ENCODE data around the gene KCNE1.
"Not testable (repeated sequence)": the region's sequence is repeated elsewhere in the genome, so short reads cannot be mapped to it uniquely, and the experiment has no call there.

The KCNE1 gene

DNA sequence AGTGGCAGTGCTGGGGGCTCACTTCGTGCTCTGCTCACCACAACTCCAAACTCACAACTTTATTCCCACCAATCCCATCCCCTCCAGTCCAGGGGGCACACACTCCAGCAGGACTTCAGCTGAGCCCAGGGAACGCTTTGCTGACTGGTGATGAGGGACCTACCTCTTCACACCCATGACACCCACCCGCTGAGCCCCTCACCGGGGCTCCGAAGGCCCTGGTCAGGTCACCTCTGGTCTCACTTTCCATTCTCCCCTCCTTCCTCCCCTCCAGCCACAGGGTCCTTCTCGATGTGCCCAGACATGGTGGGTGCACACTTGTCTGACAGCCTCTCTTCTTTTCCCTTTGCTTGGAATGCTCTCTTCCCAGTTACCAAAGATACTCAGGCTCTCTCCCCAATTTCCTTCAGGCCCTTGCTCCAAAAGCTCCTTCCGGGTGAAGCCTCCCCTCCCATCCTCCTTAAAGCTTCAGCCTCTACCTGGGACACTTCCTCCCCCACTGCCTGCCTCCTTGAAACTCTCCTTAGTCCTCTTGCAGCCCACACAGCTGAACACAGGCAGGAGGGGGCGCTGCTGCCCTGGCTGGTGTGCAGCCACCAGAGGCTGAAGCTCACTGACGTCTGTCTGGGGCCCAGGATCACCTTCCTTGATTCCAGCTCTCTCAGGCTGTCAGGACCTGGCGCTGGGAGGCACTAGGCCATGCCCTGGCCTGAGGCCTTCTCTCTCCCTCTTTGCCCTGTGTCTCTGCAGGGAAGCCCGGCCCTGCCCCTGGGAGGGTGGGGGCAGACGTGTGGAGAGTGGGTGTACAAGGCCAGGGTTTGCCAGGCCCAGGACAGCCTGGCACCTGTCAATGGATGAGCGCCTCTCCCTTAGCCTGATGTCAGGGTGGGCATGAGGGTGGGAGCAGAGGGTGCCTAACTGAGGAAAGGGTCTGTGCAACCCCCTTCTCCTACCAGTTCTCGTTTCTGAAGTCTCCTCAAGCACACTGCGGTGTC, 1.6 kb downstream of the KCNE1 start:
- FAIRE-seq = no peak

DNA sequence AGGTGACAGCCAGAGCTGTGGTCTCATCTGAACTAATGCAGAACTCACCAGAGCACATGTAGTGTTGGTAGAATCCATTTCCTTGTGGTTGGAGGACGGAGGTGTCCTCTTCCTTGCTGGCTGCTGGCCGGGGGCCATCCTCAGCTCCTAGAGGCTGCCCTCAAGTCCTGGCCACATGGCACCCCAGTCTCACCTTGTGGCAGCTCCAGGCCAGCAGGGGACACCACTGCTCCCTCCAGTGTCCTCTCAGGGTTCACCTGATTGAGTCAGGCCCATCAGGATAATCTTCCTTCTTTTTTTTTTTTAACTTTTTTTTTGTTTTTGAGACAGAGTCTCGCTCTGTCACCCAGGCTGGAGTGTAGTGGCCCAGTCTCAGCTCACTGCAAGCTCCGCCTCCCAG, 2.9 kb downstream of the KCNE1 start:
- FAIRE-seq = no peak

DNA sequence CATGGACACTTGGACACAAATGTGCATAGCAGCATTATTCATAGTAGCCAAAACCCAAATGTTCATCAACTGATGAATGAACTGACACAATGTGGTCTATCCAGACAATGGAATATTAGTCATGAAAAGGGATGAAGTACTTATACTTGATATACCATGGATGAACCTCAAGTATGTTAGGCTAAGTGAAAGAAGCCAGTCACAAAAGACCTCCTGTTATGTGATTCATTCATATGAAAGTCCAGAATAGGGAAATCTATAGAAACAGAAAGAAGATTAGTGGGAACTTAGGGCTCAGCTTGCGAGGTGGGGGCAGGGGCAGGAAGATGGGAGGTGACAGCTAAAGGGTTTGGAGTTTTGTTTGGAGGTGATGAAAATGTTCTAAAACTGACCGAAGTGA, 7.4 kb downstream of the KCNE1 start:
- no peak for FAIRE-seq

DNA sequence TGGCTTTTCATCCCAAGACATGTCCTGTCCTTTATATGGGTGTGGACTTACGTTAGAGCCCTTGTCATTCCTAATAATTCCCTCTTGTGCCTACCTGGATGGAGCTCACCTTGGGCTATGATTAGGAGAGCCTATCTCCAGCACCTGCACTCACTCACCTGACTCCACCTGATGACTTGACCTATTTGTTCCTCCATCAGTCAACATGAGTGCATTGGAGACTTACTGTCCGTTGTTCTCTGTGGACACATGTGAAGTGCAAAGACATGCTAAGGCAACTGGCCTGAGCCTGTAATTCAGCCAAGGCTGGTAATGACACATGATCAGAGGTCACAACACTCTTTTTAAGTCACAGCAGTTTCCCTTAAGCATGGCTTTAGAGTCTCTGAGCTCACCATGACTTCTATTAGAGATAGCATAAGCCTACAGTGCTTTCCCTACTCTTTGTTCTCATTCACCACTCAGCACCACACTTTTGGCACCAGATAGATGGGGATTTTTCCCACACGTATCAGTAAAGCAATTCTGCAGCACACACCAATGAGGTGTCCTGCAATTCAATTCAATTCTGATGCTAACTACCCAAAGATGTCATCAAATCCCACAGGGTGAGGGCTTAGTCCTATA, 9.4 kb downstream of the KCNE1 start:
- no peak for FAIRE-seq

DNA sequence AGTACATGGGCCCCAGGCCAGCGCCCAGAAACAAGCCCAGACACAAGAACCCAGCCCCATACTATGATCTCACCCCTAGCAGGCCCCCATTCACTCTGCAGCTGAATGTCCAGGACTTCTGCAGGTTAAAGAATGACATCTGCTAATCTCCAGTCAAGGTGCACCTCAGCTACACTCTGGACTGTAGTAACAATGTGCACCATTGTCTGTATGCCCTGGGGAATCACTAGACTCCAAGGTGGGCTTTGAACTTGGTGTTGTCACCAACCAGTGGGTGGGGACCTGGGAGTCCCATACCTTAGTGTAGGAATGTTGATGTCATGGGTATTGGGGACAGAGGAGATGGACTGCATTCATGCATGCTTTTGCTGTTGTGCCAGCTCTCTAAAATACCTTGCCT, 10.3 kb downstream of the KCNE1 start:
- no peak for FAIRE-seq

DNA sequence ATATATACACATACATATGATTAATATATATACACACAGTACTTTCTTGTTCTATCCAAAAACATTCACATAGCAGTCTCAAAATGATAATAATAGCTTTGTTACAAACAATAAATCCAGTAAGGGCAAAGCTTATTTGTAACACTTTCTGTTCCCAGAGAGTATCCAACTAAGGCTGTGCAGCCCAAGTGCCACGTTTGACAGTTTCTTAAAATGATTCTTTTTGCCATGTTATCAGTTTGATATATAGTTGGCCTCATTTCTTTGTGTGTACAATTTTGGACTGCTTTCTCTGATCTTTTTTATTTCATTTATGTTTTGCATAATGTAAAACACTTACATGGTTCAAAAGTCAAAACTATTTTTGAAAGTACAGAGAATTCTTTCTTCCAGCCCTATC, 11.8 kb downstream of the KCNE1 start:
- no peak for FAIRE-seq

DNA sequence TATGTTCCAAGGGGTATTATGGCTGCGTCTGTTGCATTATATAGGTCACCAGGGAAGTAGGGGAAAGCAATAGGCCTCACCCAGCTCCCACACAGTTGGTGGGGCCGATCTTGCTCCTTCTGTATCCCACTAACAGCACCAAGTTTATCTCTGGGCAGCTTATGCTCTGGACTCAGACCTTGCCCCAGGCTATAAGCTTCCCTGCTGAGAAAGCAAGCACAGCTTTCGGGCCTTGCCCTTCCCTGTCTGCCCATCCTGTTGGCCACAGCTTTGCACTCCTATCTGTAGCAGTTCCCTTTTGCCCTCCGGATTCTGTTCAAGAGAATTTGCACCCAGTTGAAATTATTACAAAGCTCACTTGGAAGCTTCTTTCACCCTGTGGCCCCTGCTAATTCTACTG, 12.9 kb downstream of the KCNE1 start:
- FAIRE-seq = no peak

DNA sequence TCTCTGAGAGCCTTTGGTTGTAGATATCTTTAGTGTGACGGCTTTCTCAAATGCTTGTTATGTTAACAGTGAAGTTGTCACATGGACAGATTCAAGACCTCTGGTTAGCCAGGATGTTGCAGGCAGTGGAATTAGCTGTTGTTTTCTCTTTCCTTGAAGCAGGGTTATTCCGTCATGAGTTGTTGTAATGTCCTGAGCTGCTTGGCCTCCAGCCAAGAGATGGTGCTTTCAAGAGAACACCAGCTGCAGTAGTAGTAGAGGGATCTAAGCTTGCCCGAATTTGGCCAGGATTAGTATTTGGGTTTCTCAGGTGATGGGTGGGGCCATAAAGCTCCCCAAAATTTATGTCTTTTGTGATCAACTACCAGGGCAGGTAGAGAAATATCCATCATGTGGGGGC, 13.4 kb downstream of the KCNE1 start:
- FAIRE-seq = no peak

DNA sequence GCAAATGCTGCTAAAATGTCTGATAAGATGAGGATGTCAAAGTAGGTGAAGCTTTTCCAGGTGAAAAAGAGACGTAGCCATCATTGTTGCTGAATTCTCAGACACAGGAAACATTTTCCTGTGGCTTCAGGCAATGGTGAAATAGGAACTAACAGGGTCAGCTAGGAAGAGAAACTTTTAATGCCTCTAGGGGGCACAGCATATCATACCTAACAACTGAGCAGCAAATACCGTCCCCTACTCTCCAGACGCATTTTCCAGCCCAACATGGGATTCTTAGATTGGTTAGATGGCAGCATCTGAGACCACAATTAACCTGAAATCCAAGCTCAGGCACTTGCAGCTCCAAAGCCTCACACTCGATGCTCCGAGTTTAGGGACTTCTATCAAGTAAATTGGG, 28.2 kb downstream of the KCNE1 start:
- not testable (repeated sequence) for FAIRE-seq

DNA sequence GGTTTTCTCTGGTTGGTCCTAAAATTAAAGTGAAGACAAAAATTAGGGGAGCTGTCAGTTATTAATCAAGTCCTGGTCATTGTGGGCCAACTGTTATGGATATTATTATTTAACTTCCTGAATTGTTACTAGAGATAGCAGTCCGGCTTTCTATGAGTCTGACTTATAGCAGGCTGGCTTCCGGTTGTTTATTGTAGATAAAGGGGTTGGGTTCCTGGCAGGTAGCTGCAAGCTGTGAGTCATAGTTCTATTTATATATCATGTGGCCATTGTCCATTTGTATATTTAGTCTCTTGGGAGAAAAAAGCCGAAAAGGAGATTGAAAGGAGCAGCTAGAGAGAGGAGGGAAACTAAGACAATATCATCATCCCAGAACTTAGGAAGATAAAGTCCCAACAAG, 28.6 kb downstream of the KCNE1 start:
- FAIRE-seq = not testable (repeated sequence)

DNA sequence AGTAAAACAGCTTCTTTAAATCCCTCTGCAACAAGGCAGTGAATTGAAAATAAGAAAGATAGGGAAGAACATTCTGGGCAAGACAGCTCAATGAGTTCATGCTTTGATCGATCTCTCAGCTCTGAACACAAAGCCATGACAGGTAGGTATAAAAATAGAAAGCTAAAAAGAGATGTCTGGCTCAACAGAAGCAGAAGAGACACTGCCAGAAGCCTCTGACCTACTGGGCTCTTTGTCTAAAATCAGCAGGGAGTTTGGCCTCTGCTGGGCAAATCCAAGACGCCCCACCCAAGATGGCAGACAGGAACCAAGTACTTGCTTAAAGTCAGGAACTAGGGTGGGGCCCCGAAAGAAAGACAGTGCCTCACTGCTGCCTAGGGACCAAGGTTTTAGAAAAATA, 44.7 kb downstream of the KCNE1 start:
- not testable (repeated sequence) for FAIRE-seq

DNA sequence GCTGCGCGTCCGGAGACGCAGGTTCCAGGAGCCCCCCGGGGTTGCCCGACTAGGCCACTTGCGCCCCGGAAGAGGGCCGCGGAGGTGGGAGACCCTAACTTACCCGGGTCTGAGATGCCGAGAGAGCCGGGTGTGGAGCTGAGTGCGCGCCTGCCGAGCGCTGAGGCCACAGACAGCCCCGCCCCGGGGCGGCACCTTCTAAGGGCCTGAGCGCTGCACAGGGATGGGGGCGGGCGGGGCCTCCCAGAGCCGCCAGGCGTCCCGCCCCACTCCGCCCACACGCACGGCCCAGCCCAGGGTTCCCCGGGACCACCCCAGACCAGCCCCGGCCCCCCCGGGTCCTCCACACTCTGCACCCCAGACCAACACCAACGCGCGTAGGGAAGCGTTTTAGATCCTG, 52.6 kb downstream of the KCNE1 start:
- not testable (repeated sequence) for FAIRE-seq

DNA sequence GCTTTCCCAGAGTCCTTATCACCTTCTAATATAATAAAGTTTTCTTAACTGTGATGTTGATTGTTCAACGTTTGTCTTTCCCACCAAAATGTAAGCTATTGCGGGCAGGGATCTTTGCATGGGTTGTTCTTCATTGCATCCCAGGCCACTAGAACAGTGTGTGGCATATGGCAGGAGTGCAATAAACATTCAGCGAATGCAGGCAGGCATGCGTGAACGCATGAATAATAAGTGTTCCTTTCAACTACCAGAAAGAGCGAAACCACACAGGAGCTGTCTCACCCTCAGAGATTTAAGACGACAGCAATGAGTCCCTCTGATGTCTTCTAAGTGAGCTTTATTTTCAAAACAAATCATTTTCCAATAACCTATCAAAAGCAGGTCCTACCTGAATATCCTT, 53.7 kb downstream of the KCNE1 start:
- not testable (repeated sequence) for FAIRE-seq

DNA sequence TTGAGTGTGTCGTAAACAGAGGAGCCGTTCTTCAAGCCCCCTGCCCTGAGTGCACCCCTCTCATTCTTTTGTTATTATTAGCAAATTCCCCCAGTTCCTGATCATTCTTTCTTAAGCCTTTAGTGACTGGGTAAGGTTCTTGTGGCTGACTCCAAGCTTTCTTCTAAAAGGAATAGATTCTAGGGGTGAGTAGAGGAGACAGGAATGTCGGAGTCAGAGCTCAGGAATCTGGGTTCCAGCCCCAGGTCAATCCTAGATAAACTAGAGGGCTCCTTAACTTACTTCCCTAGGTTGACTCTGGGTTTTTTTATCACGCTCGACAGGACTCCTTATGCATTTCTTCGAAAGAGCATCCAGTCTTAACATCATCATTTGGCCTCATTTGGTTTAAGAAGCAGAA, 55.8 kb downstream of the KCNE1 start:
- FAIRE-seq = not testable (repeated sequence)

DNA sequence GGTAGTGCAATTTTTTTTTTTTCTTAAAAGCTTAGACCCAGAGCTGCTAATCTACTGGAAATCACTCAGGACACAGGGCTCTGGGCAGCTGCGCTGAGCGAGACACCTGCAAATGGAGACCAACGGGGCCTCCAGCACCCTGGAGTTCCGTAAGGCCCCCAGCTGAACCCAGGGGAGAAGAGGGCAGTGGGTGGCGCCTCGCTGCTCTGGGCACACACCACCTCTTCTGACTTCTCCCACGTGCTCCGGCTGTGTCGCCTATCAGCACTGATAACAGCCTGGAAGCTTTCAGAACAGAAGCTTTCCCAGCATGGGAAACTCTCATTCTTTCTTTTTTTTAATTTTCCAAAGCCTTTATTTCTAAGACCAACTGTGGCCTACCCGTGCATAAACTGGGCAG, 56.4 kb downstream of the KCNE1 start:
- FAIRE-seq = not testable (repeated sequence)

DNA sequence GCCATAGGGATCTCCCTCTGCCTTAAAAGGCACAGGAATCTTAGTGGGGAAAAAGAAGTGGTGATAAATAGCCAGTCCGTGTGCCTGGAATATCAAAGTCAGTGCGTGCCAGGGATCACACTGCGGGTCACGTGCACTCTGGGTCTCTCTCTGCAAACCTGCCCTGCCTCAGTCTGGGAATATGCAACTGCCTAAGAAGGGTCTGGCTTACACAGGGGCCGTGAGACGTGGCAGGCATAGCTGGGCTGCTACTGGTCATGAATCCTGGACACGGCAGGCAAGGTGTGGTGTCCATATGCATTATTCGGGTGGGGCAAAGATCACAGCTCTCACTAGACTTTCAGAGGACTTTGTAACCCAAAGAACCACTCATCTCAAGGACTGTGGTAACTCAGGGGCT, 65.0 kb downstream of the KCNE1 start:
- not testable (repeated sequence) for FAIRE-seq

DNA sequence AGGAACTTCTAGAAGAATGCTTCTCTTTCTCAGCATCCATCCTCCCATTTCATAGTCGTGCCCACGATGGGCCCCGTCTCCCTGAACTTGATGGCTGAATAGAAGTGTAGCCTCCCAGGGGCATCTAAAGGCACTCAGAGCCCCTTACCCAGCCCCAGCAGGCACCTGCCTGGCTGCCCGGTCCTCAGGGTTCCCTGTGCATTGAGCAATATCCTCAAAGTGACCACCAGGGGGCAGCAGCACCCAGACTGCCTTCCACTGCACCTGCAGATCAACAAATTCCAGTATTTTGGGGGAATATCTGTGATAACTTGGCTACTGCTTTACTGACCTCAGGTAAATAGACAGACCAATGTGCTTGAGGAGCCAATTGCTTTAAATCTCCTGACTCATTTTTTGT, 68.5 kb downstream of the KCNE1 start:
- FAIRE-seq = not testable (repeated sequence)

DNA sequence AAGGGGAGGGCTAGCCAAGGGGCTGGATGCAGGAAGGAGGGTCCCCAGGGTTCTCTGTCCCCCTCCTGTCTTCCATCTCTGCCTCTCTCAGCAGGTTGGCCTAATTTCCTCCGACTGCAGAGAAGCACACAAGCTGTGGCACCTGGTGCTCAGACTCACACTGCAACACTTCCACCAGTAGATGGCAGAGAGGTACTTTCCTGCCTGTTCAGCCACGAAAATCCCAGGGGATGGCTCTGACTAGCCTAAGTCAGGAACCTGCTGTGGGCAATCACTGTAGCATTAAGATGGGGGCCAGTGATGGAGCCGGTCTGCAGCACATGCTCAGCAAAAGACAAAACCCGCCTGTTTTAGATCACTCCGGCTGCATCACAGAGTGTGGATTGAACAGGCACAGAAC, 82.3 kb downstream of the KCNE1 start:
- not testable (repeated sequence) for FAIRE-seq

DNA sequence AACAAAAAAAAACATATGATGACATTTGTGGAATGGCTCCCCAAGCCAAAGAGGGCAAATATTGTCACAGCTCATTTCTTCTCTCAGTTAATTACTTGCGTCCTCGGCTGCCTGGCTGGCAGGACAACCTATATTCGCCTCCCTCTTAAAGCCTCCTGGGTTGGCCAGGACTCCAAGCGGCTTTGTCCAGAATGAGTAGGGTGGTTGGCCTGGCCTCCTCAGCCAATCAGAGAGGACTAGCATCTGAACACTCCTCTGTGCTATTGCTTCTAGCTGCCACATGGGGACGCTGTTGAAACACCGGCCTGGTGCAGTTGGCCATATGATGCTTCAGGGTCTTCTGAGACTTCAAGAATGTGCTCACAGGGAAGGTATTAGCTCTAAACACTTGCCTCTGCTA, 83.6 kb downstream of the KCNE1 start:
- FAIRE-seq = not testable (repeated sequence)

DNA sequence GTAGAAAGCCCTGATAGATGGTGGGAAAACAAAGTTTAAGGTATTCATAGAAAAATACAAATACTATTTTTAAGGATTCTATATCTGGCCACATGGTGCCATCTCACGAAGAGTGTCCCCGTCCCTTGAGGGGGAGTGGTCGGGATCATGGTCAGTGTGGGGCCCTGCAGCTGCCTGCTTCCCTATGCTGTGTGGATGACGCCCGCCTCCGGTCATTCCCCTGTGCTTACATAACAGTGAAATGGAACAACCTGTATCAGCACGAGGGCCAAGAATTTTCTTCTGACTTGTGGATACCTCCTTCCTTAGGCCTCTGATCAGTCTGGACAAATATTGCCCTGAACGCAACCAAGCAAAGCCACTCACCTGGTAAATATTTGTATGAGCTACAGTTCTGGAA, 84.7 kb downstream of the KCNE1 start:
- not testable (repeated sequence) for FAIRE-seq

DNA sequence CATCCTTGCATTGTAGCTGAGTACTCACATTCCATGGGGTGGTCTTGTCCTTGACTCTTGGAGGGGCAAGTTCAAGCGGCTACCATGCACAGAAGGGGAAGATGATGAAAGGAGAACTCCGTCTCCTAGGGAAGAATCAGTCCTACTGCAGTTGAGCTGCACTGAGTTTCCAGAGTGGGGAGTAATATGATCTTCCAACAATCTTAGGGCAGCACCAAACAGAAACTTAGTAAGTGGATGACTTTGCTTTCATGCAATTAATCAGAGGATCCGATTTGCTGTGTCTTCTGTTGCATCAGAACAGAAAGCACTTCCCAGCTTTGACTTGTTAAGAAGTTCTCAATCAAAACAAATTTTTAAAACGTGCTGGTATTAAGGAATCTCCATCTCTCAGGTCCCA, 88.2 kb downstream of the KCNE1 start, which contains the start of gene SMIM34:
TSS of gene SMIM34 (minus strand) at position 147 of the 400 bp plus-strand sequence. CDS start at position 35, 112 bp downstream.
- FAIRE-seq = not testable (repeated sequence)

DNA sequence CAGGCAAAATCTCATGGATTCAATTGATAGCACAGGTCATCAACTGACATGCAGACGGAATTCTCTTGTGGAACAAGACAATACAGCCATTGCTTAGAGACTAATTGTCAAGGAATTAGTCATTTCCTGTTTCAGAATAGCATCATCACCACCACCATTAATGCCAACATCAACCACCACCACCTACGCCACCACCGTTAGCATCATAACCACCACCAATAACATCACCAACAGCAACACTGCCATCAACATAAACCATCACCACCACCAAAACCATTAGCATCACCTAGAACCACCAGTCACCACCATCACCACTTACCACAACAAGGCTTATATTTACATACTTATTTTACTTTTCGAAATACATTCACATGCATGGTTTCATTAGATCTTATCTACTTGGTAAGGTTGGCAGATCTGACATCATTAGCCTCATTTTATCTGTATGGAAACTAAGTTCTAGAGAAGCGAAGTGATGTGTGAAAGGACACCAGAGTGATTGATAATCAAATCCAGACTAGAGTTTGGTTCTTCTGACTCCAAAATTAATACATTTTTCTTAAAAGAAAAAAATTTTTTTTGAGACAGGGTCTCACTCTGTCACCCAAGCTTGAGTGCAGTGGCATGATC, 94.4 kb downstream of the KCNE1 start:
- FAIRE-seq = not testable (repeated sequence)

DNA sequence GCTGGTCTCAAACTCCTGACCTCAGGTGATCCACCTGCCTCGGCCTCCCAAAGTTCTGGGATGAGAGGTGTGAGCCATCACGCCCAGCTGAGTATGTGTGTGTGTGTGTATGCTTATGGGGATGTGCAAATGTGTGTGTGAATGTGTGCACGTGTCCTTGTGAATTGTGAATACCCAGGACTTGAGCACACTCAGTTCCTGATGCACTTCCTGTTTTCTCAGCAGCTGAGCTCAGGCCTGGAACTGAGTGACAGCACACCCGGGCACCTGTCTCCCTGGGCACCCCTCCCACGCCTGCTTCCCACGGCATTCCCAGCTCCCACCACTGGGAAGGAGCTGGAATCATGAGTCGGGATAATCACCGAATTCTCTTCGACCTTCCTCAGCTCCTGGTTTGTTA, 104.7 kb downstream of the KCNE1 start:
- not testable (repeated sequence) for FAIRE-seq

Data from colon (tissue), 2 donors.